Measurements from ENCODE around the gene SGSH.

GRCh38 chr17:80212962-80213642 is 7.0 kb downstream of the SGSH start:
- TF ChIP-seq ARNTL (CRISPR knock-in tag; IDR thresholded peaks at IDR 0.05; ENCODE audit: borderline replicate concordance, low read depth) (no peak), ZC3H10 (CRISPR knock-in tag; IDR thresholded peaks at IDR 0.05) (no peak), PATZ1 (CRISPR knock-in tag; IDR thresholded peaks at IDR 0.05; ENCODE audit: borderline replicate concordance) (no peak), ISL1 (CRISPR knock-in tag; IDR thresholded peaks at IDR 0.05) (no peak), ESRRG (CRISPR knock-in tag; IDR thresholded peaks at IDR 0.05) (no peak), ZFP3 (CRISPR knock-in tag; IDR thresholded peaks at IDR 0.05) (no peak), PPARA (CRISPR knock-in tag; IDR thresholded peaks at IDR 0.05; ENCODE audit: borderline replicate concordance) (no peak), RARB (CRISPR knock-in tag; IDR thresholded peaks at IDR 0.05) (no peak), ZNF565 (CRISPR knock-in tag; conservative IDR thresholded peaks at IDR 0.05; ENCODE audit: low read depth) (no peak), SNAI2 (CRISPR knock-in tag; IDR thresholded peaks at IDR 0.05) (no peak), ZFP30 (CRISPR knock-in tag; IDR thresholded peaks at IDR 0.05) (no peak), BACH2 (CRISPR knock-in tag; IDR thresholded peaks at IDR 0.05; ENCODE audit: borderline replicate concordance) (no peak)
- TF ChIP-seq, protein P1, sequence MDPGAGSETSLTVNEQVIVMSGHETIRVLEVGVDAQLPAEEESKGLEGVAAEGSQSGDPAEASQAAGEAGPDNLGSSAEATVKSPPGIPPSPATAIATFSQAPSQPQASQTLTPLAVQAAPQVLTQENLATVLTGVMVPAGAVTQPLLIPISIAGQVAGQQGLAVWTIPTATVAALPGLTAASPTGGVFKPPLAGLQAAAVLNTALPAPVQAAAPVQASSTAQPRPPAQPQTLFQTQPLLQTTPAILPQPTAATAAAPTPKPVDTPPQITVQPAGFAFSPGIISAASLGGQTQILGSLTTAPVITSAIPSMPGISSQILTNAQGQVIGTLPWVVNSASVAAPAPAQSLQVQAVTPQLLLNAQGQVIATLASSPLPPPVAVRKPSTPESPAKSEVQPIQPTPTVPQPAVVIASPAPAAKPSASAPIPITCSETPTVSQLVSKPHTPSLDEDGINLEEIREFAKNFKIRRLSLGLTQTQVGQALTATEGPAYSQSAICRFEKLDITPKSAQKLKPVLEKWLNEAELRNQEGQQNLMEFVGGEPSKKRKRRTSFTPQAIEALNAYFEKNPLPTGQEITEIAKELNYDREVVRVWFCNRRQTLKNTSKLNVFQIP (CRISPR knock-in tag; IDR thresholded peaks at IDR 0.05; ENCODE audit: borderline replicate concordance, low read depth): no peak
- TF ChIP-seq, protein P2, sequence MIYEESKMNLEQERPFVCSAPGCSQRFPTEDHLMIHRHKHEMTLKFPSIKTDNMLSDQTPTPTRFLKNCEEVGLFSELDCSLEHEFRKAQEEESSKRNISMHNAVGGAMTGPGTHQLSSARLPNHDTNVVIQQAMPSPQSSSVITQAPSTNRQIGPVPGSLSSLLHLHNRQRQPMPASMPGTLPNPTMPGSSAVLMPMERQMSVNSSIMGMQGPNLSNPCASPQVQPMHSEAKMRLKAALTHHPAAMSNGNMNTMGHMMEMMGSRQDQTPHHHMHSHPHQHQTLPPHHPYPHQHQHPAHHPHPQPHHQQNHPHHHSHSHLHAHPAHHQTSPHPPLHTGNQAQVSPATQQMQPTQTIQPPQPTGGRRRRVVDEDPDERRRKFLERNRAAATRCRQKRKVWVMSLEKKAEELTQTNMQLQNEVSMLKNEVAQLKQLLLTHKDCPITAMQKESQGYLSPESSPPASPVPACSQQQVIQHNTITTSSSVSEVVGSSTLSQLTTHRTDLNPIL (CRISPR knock-in tag; IDR thresholded peaks at IDR 0.05; ENCODE audit: low read depth): no peak

Measured in SK-N-SH treated with all-trans-retinoic acid at 6 μM for 48 hours (cell line).